ENCODE results near the gene SVOP. TPM values are rescaled to one million over a fixed set of nuclear protein-coding genes. Genes with fewer than 3 reads are reported as not detected.

SVOP gene
- total and polyA plus RNA-seq, 7 donors = 0.04 to 0.45 (median 0.08) TPM; not detected in 2

GRCh38 chr12:108915632-108916133, 105.2 kb downstream of the SVOP start:
- H3K4me3 ChIP-seq = no peak overlapping the region
- H3K9me3 ChIP-seq = peaks cover 5% of the 10 kb centered on the region
- ATAC-seq (no peak), DNase-seq (no peak)
- intact Hi-C loops (cut with DNase I) = no loop called here
- 82 to 84% (median 82%) methylated on average over 15 of the region's 15 CpGs for WGBS, 3 donors
- peaks cover 3% of the 10 kb centered on the region for H3K4me1 ChIP-seq
- H3K27me3 ChIP-seq (ENCODE audit: insufficient read depth in 3 of 3, low read length in 2 of 3) = no peaks in the 10 kb centered on the region
- no peak for TF ChIP-seq CTCF (IDR thresholded peaks at IDR 0.05)
- H3K36me3 ChIP-seq (ENCODE audit: insufficient read depth in 1 of 2, low read depth in 1 of 2) = no peaks in the 10 kb centered on the region
- H3K27ac ChIP-seq = no peak overlapping the region

- no peaks in the 10 kb centered on the region for H3K36me3 ChIP-seq (ENCODE audit: insufficient read depth in 1 of 2, low read depth in 1 of 2)
- DNase-seq = no peak
- ATAC-seq = no peak
- H3K9me3 ChIP-seq = no peaks in the 10 kb centered on the region
- intact Hi-C loops (cut with DNase I) = no loop called here
- H3K4me3 ChIP-seq = no peak overlapping the region
- no peak for TF ChIP-seq CTCF (IDR thresholded peaks at IDR 0.05)
- H3K27me3 ChIP-seq (ENCODE audit: insufficient read depth in 3 of 3, low read length in 2 of 3) = no peaks in the 10 kb centered on the region
- WGBS, 3 donors = 19 to 41% (median 21%) methylated on average over 4 of the region's 4 CpGs
- no peak overlapping the region for H3K27ac ChIP-seq
- H3K4me1 ChIP-seq = peaks cover 3% of the 10 kb centered on the region
Measured at GRCh38 chr12:108914121-108914531, 106.7 kb downstream of the SVOP start.

- H3K4me3 ChIP-seq = no peak overlapping the region
- no peak for TF ChIP-seq CTCF (IDR thresholded peaks at IDR 0.05)
- DNase-seq (no peak), ATAC-seq (no peak)
- intact Hi-C loops (cut with DNase I) = no loop called here
- no peaks in the 10 kb centered on the region for H3K36me3 ChIP-seq (ENCODE audit: insufficient read depth in 1 of 2, low read depth in 1 of 2)
- no peaks in the 10 kb centered on the region for H3K4me1 ChIP-seq
- no peaks in the 10 kb centered on the region for H3K27me3 ChIP-seq (ENCODE audit: insufficient read depth in 3 of 3, low read length in 2 of 3)
- WGBS, 3 donors = 90 to 94% (median 90%) methylated on average over 9 of the region's 9 CpGs
- no peak overlapping the region for H3K27ac ChIP-seq
- H3K9me3 ChIP-seq = no peaks in the 10 kb centered on the region
Measured at GRCh38 chr12:108912361-108912760, 108.5 kb downstream of the SVOP start.

- ATAC-seq (no peak), DNase-seq (no peak)
- intact Hi-C loops (cut with DNase I) = no loop called here
- Histone ChIP-seq H3K36me3 (ENCODE audit: insufficient read depth in 1 of 2, low read depth in 1 of 2) (no peaks in the 10 kb centered on the region), H3K27ac (no peak overlapping the region), H3K27me3 (ENCODE audit: insufficient read depth in 3 of 3, low read length in 2 of 3) (no peaks in the 10 kb centered on the region), H3K9me3 (no peaks in the 10 kb centered on the region), H3K4me1 (no peaks in the 10 kb centered on the region), H3K4me3 (no peak overlapping the region)
- WGBS, 3 donors = 52 to 71% (median 69%) methylated on average over 6 of the region's 6 CpGs
- no peak for TF ChIP-seq CTCF (IDR thresholded peaks at IDR 0.05)
Measured at GRCh38 chr12:108911915-108912314, 109.0 kb downstream of the SVOP start.

- H3K36me3 ChIP-seq (ENCODE audit: insufficient read depth in 1 of 2, low read depth in 1 of 2) = no peaks in the 10 kb centered on the region
- ATAC-seq = no peak
- DNase-seq = no peak
- intact Hi-C loops (cut with DNase I) = no loop called here
- no peak for TF ChIP-seq CTCF (IDR thresholded peaks at IDR 0.05)
- WGBS, 3 donors = 61 to 70% (median 64%) methylated on average over 5 of the region's 5 CpGs
- H3K27ac ChIP-seq = no peak overlapping the region
- peaks cover 0 to 6% (median 0%) of the 10 kb centered on the region in 3 donors for H3K27me3 ChIP-seq (ENCODE audit: insufficient read depth in 3 of 3, low read length in 2 of 3)
- no peaks in the 10 kb centered on the region for H3K4me1 ChIP-seq
- H3K9me3 ChIP-seq = no peaks in the 10 kb centered on the region
- H3K4me3 ChIP-seq = no peak overlapping the region
Measured at GRCh38 chr12:108910336-108910735, 110.5 kb downstream of the SVOP start.

All from psoas muscle (tissue), 8 donors.